ENCODE measurements around the gene HLA-DPA1.

DNA sequence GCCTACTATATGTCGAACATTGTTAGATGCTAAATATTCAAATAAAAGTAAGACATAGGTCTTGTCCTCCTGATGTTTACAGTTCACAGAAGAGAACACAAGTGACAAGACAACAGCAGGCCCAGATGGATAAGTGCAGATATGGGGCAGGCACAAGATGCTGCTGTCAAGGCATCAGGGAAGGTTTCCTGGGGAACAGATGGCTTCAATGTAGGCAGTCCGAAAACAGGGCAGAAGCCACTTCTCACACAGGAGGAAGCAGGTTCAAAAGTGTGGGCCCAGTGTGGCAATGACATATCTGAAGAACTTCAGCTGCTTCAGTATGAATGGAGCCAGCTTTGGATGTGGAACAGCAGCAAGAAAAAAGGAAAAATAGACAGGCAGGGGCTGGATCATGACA, 34.9 kb upstream of the HLA-DPA1 start:
- TF ChIP-seq, protein P1, sequence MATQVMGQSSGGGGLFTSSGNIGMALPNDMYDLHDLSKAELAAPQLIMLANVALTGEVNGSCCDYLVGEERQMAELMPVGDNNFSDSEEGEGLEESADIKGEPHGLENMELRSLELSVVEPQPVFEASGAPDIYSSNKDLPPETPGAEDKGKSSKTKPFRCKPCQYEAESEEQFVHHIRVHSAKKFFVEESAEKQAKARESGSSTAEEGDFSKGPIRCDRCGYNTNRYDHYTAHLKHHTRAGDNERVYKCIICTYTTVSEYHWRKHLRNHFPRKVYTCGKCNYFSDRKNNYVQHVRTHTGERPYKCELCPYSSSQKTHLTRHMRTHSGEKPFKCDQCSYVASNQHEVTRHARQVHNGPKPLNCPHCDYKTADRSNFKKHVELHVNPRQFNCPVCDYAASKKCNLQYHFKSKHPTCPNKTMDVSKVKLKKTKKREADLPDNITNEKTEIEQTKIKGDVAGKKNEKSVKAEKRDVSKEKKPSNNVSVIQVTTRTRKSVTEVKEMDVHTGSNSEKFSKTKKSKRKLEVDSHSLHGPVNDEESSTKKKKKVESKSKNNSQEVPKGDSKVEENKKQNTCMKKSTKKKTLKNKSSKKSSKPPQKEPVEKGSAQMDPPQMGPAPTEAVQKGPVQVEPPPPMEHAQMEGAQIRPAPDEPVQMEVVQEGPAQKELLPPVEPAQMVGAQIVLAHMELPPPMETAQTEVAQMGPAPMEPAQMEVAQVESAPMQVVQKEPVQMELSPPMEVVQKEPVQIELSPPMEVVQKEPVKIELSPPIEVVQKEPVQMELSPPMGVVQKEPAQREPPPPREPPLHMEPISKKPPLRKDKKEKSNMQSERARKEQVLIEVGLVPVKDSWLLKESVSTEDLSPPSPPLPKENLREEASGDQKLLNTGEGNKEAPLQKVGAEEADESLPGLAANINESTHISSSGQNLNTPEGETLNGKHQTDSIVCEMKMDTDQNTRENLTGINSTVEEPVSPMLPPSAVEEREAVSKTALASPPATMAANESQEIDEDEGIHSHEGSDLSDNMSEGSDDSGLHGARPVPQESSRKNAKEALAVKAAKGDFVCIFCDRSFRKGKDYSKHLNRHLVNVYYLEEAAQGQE (IDR thresholded peaks at IDR 0.05; ENCODE audit: low read depth, low read length): no peak
- TF ChIP-seq YY1 (IDR thresholded peaks at IDR 0.05; ENCODE audit: low read depth, low read length) (no peak), EP300 (IDR thresholded peaks at IDR 0.05; ENCODE audit: borderline replicate concordance in 1 of 2, control insufficient read depth in 1 of 2, low read depth in 2 of 2, low read length in 2 of 2) (no peak), POLR2AphosphoS5 (IDR thresholded peaks at IDR 0.05; ENCODE audit: low read length) (no peak), BRCA1 (IDR thresholded peaks at IDR 0.05; ENCODE audit: low read depth, low read length) (no peak), MXI1 (IDR thresholded peaks at IDR 0.05; ENCODE audit: low read depth, low read length) (no peak), ZNF274 (IDR thresholded peaks at IDR 0.05; ENCODE audit: insufficient read depth, insufficient read length) (no peak), SMC3 (IDR thresholded peaks at IDR 0.05; ENCODE audit: borderline replicate concordance, low read length) (no peak)

Data from GM12878 (cell line).